C4-2B (cell line): Measurements from ENCODE around the gene FCGBP.

ENCODE experiments used
- ZFX ChIP-seq: fragments of 450-650 bp; IDR thresholded peaks from 2 replicates; pipeline ENCODE4 v1.6.1; 2017
- TF ChIP-seq, protein P1 (sequence below): fragments of 450-650 bp; conservative IDR thresholded peaks from 2 replicates; pipeline ENCODE4 v1.5.1; 2017; ENCODE audit warnings: mild to moderate bottlenecking

DNA sequence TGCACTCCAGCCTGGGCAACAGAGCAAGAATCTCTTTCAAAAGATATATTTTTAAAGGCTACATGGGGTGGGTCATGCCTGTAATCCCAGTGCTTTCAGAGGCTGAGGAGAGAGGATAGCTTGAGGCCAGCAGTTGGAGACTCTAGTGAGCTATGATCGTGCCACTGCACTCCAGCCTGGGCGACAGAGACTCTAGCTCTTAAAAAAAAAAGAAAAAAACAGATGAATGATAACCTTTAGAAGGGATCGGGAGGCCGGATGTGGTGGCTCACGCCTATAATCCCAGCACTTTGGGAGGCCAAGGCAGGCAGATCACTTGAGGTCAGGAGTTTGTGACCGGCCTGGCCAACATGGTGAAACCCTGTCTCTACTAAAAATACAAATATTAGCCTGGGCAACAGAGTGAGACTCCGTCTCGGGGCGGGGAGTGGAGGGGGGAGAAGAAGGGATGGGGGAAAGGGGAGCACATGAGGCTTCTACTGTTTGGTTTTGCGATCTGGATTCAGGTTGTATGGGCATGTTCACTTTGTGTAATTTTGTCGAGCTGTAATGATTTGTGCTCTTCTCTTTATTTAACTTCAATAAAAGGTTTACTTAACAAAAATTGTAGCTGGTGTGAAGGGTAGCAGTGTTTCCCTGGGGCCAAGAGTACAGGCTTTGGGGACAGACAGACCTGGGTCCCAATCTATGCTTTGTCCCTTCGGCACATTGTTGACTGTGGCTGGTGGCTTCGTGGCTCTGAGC is 35.4 kb upstream of the FCGBP start:
- TF ChIP-seq, protein P1, sequence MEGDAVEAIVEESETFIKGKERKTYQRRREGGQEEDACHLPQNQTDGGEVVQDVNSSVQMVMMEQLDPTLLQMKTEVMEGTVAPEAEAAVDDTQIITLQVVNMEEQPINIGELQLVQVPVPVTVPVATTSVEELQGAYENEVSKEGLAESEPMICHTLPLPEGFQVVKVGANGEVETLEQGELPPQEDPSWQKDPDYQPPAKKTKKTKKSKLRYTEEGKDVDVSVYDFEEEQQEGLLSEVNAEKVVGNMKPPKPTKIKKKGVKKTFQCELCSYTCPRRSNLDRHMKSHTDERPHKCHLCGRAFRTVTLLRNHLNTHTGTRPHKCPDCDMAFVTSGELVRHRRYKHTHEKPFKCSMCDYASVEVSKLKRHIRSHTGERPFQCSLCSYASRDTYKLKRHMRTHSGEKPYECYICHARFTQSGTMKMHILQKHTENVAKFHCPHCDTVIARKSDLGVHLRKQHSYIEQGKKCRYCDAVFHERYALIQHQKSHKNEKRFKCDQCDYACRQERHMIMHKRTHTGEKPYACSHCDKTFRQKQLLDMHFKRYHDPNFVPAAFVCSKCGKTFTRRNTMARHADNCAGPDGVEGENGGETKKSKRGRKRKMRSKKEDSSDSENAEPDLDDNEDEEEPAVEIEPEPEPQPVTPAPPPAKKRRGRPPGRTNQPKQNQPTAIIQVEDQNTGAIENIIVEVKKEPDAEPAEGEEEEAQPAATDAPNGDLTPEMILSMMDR = no peak
- TF ChIP-seq ZFX = no peak
